ENCODE results near the gene CAB39. TPM values are rescaled to one million over a fixed set of nuclear protein-coding genes. Genes with fewer than 3 reads are reported as not detected.
A peak's percentile ranks its signal among the peaks of the same experiment; 100 is the strongest.

Gene CAB39
- total and polyA plus RNA-seq, 12 donors: 17.3 to 99.7 (median 90.0) TPM

- no peak for DNase-seq
- Histone ChIP-seq H3K4me1 (peaks cover 4 to 43% (median 29%) of the 10 kb centered on the region in 9 donors), H3K4me3 (no peak overlapping the region), H3K36me3 (no peaks in the 10 kb centered on the region), H3K27me3 (peaks cover 6 to 67% (median 39%) of the 10 kb centered on the region in 7 donors), H3K9me3 (peaks cover 0 to 8% (median 0%) of the 10 kb centered on the region in 11 donors), H3K27ac (no peak overlapping the region)
- intact Hi-C loops (cut with DNase I): no loop called here
- no peak for TF ChIP-seq CTCF (IDR thresholded peaks at IDR 0.05)
- 76 to 77% methylated on average over 13 of the region's 13 CpGs for WGBS, 2 donors
- no peak for ATAC-seq
Observed at GRCh38 chr2:230863442-230864121, 150.9 kb downstream of the CAB39 start.

- ATAC-seq (no peak), DNase-seq (no peak)
- Histone ChIP-seq H3K27ac (no peak overlapping the region), H3K4me1 (peaks cover 4 to 49% (median 32%) of the 10 kb centered on the region in 9 donors), H3K4me3 (peak overlapping the region; percentile 37 to 84 (median 70)), H3K27me3 (peaks cover 6 to 61% (median 39%) of the 10 kb centered on the region in 7 donors), H3K9me3 (peaks cover 0 to 3% (median 0%) of the 10 kb centered on the region in 11 donors), H3K36me3 (no peaks in the 10 kb centered on the region)
- 46 to 52% methylated on average over 18 of the region's 18 CpGs for WGBS, 2 donors
- intact Hi-C loops (cut with DNase I): no loop called here
- TF ChIP-seq CTCF (IDR thresholded peaks at IDR 0.05): no peak
Observed at GRCh38 chr2:230864122-230864604, 151.5 kb downstream of the CAB39 start.

GRCh38 chr2:230864605-230865306, 152.1 kb downstream of the CAB39 start, which contains the start of gene ITM2C:
Gene ITM2C, plus strand, starts transcription at chr2:230864942. Its CDS starts 84 bp downstream, at chr2:230865026.
- H3K27ac ChIP-seq: peak within 1 kb of the TSS in 5 of 10 donors; percentile 11 to 68 (median 43)

More at GRCh38 chr2:230864605-230865306, 152.1 kb downstream of the CAB39 start, which contains the start of gene ITM2C:
- H3K4me3 ChIP-seq: peak within 1 kb of the TSS; percentile 37 to 84 (median 70)
- H3K27me3 ChIP-seq: peaks cover 6 to 56% (median 39%) of the 10 kb centered on the region in 7 donors
- DNase-seq (peak; percentile 52 to 73), ATAC-seq (peak; percentile 75 to 93 (median 80))
- H3K36me3 ChIP-seq: no peaks in the 10 kb centered on the region
- 0 to 1% methylated on average over 72 to 76 of the region's 76 CpGs for WGBS, 2 donors
- H3K4me1 ChIP-seq: peaks cover 4 to 55% (median 32%) of the 10 kb centered on the region in 9 donors
- TF ChIP-seq CTCF (IDR thresholded peaks at IDR 0.05): peak in 7 of 9 donors; percentile 13 to 63 (median 42)
- intact Hi-C loops (cut with DNase I): no loop called here
- H3K9me3 ChIP-seq: peaks cover 0 to under 1% (median 0%) of the 10 kb centered on the region in 11 donors
